Gastrocnemius medialis (tissue), 4 donors: ENCODE data around the gene GALNT14. TPM values are rescaled to one million over a fixed set of nuclear protein-coding genes. Genes with fewer than 3 reads are reported as not detected.

Experiments used
- ATAC-seq, 2 donors: fragments of 150-250 bp; one replicate each; pipeline ENCODE4 v1.9.1; 2016
- DNase-seq, 2 donors: peaks; one replicate each; pipeline ENCODE4 v3.0.0-alpha.2; 2019
- H3K27ac ChIP-seq, 4 donors: fragments of 200-600 bp; sonication (generic); 1 replicate in 1 of 4; 2 replicates in 3 of 4; pipeline ENCODE4 v1.5.1; 2016 to 2018; ENCODE audit warnings: mild to moderate bottlenecking in 2 of 4, moderate library complexity in 1 of 4
- H3K27me3 ChIP-seq, 3 donors: fragments of 200-600 bp; sonication (generic) in 2 of 3; 1 replicate in 1 of 3; 2 replicates in 2 of 3; pipeline versions ENCODE4 v1.5.1 to v1.6.0; 2016 to 2019; ENCODE audit warnings: mild to moderate bottlenecking in 1 of 3, moderate library complexity in 1 of 3
- H3K36me3 ChIP-seq, 2 donors: fragments of 200-600 bp; sonication (generic) in 1 of 2; one replicate each; pipeline ENCODE4 v1.5.1; 2017 to 2018
- H3K4me1 ChIP-seq, 2 donors: fragments of 200-600 bp; sonication (generic) in 1 of 2; one replicate each; pipeline ENCODE4 v1.5.1; 2016 to 2017; ENCODE audit warnings: mild to moderate bottlenecking in 2 of 2
- H3K4me3 ChIP-seq, 4 donors: fragments of 200-600 bp; sonication (generic) in 3 of 4; 1 replicate in 1 of 4; 2 replicates in 3 of 4; pipeline ENCODE4 v1.5.1; 2016 to 2019; ENCODE audit warnings: mild to moderate bottlenecking in 2 of 4
- H3K9me3 ChIP-seq, 3 donors: fragments of 200-600 bp; sonication (generic) in 2 of 3; 1 replicate in 1 of 3; 2 replicates in 2 of 3; pipeline ENCODE4 v1.5.1; 2016 to 2019
- POLR2A ChIP-seq, 2 donors: fragments of 450-650 bp; IDR thresholded peaks; one replicate each; pipeline ENCODE4 v1.6.1; 2017; ENCODE audit warnings: antibody characterized with exemption in 2 of 2, mild to moderate bottlenecking in 2 of 2, moderate library complexity in 2 of 2
- in situ Hi-C, 4 donors: fragments of 200-750 bp; cut with MboI; loops; one replicate each; pipeline versions ENCODE4 v1.15.0 to v1.8.0; 2017; ENCODE audit warnings: low sequenced_read_pairs in 4 of 4
- intact Hi-C: fragments of 100-400 bp; cut with DNase I; formaldehyde crosslinking; loops from one replicate; pipeline ENCODE4 v1.15.1; 2023; ENCODE audit warnings: low total_unique reads
- total RNA-seq, 4 donors: library from RNA; depleted of rRNA; stranded (reverse); fragments of >200 nt; gene quantifications; one replicate each; pipeline versions ENCODE4 v1.1.0 to v1.2.3, GENCODE V29; 2016
- TF ChIP-seq, protein P1 (sequence below), 5 experiments: fragments of 450-650 bp in 3 of 5; fragments of 200-600 bp in 2 of 5; sonication (generic) in 2 of 5; IDR thresholded peaks in 4 of 5; conservative IDR thresholded peaks in 1 of 5; 1 replicate in 4 of 5; 2 replicates in 1 of 5; pipeline ENCODE4 v1.5.1; 2016 to 2019; ENCODE audit warnings: antibody characterized with exemption in 5 of 5, mild to moderate bottlenecking in 3 of 5, moderate library complexity in 3 of 5

Gene GALNT14
- total RNA-seq, 4 donors from 2014 or later, result 0.16 TPM; not detected in 3

- Histone ChIP-seq H3K9me3 (no peaks in the 10 kb centered on the region), H3K27ac (no peak overlapping the region), H3K36me3 (no peaks in the 10 kb centered on the region), H3K4me1 (peaks cover 0 to 3% of the 10 kb centered on the region in 2 donors), H3K27me3 (no peaks in the 10 kb centered on the region), H3K4me3 (no peak overlapping the region)
- TF ChIP-seq, protein P1, sequence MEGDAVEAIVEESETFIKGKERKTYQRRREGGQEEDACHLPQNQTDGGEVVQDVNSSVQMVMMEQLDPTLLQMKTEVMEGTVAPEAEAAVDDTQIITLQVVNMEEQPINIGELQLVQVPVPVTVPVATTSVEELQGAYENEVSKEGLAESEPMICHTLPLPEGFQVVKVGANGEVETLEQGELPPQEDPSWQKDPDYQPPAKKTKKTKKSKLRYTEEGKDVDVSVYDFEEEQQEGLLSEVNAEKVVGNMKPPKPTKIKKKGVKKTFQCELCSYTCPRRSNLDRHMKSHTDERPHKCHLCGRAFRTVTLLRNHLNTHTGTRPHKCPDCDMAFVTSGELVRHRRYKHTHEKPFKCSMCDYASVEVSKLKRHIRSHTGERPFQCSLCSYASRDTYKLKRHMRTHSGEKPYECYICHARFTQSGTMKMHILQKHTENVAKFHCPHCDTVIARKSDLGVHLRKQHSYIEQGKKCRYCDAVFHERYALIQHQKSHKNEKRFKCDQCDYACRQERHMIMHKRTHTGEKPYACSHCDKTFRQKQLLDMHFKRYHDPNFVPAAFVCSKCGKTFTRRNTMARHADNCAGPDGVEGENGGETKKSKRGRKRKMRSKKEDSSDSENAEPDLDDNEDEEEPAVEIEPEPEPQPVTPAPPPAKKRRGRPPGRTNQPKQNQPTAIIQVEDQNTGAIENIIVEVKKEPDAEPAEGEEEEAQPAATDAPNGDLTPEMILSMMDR (IDR thresholded peaks at IDR 0.05 in 4 of 5, conservative IDR thresholded peaks at IDR 0.05 in 1 of 5), result no peak
- no peak for TF ChIP-seq POLR2A (IDR thresholded peaks at IDR 0.05)
- ATAC-seq (no peak), DNase-seq (no peak)
- in situ Hi-C loops (no loop called here), intact Hi-C loops (no loop called here)
These were observed 134.5 kb downstream of the GALNT14 start for GRCh38 chr2:31003749-31004148.

GRCh38 chr2:31002537-31003150, 135.6 kb downstream of the GALNT14 start:
- ATAC-seq (no peak), DNase-seq (no peak)
- H3K36me3 ChIP-seq, result no peaks in the 10 kb centered on the region
- H3K27me3 ChIP-seq, result no peaks in the 10 kb centered on the region
- peaks cover 0 to 3% of the 10 kb centered on the region in 2 donors for H3K4me1 ChIP-seq
- in situ Hi-C loops (no loop called here), intact Hi-C loops (no loop called here)
- TF ChIP-seq, protein P1 (IDR thresholded peaks at IDR 0.05 in 4 of 5, conservative IDR thresholded peaks at IDR 0.05 in 1 of 5), result no peak
- TF ChIP-seq POLR2A (IDR thresholded peaks at IDR 0.05), result no peak
- no peak overlapping the region for H3K27ac ChIP-seq
- H3K9me3 ChIP-seq, result no peaks in the 10 kb centered on the region
- H3K4me3 ChIP-seq, result no peak overlapping the region

DNA sequence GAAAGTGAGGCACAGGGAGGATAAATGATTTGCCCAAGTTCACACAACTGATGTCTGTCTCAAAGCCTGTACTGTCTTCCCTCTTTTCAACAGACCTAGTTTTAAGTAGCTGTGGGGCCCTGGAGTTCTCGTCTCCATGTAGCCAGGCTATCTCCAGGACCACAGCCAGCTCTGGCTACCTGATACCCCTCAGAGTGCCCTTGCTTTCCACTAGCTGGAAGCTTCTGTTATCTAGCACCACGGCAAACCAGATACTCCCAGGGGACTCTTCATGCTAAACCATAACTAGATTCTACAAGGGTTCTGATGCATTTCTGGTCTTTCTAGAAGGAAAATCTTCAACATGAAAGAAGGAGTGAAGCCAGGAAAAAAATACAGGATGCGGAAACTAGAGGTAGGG, 137.3 kb downstream of the GALNT14 start:
- intact Hi-C loops, result no loop called here
- Histone ChIP-seq H3K27ac (no peak overlapping the region), H3K27me3 (no peaks in the 10 kb centered on the region), H3K9me3 (no peaks in the 10 kb centered on the region), H3K4me3 (no peak overlapping the region), H3K36me3 (no peaks in the 10 kb centered on the region), H3K4me1 (peaks cover 0 to 3% of the 10 kb centered on the region in 2 donors)
- DNase-seq (peak; percentile 7 to 21), ATAC-seq (peak in 1 of 2 donors; percentile 63)
- TF ChIP-seq, protein P1 (IDR thresholded peaks at IDR 0.05 in 4 of 5, conservative IDR thresholded peaks at IDR 0.05 in 1 of 5), result no peak
- no peak for TF ChIP-seq POLR2A (IDR thresholded peaks at IDR 0.05)
- in situ Hi-C loops, result no loop called here

DNA sequence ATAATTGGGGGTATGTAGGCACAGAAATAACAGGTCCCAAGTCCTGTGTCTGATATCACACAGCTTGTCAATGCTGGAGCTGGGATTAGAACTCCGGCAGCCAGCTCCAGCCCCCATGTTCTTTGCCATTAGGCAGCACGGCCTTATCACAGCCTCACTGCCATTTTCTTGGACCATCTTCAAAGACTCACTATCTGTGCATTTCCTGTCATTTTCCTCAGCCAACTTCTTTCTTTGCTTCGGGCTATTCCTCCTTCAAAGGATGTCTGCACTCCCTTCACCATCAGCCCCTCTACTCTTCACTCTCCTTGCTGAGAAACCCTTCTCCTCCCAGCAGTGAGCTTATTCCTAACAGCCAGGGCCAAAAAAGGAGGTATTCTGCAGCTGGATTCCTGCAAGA, 139.6 kb downstream of the GALNT14 start:
- no peak overlapping the region for H3K4me3 ChIP-seq
- H3K9me3 ChIP-seq, result no peaks in the 10 kb centered on the region
- in situ Hi-C loops, result no loop called here
- no peak overlapping the region for H3K27ac ChIP-seq
- no peaks in the 10 kb centered on the region for H3K36me3 ChIP-seq
- no peaks in the 10 kb centered on the region for H3K27me3 ChIP-seq
- ATAC-seq (no peak), DNase-seq (no peak)
- H3K4me1 ChIP-seq, result peaks cover 0 to 3% of the 10 kb centered on the region in 2 donors
- TF ChIP-seq, protein P1 (IDR thresholded peaks at IDR 0.05 in 4 of 5, conservative IDR thresholded peaks at IDR 0.05 in 1 of 5), result no peak
- TF ChIP-seq POLR2A (IDR thresholded peaks at IDR 0.05), result no peak
- intact Hi-C loops, result no loop called here

DNA sequence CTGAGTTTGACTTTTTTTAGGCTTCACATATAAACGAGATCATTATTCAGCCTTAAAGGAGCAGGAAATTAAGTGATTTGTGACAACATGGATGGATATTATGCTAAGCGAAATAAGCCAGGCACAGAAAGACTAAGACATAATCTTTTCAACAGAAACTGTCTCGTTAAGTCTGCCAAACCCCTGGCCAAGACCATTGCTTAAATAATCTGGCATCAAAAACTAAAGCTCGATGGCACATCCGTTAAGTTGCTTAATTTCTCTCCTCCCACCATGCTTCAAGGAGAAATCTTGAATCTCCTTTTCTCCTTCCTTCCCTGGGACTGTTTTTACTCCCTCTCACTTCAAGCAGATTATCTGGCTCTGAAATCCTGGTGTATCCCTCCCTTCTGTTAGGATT, 140.3 kb downstream of the GALNT14 start:
- peaks cover 0 to 3% of the 10 kb centered on the region in 2 donors for H3K4me1 ChIP-seq
- ATAC-seq (no peak), DNase-seq (no peak)
- H3K9me3 ChIP-seq, result no peaks in the 10 kb centered on the region
- H3K4me3 ChIP-seq, result no peak overlapping the region
- H3K36me3 ChIP-seq, result no peaks in the 10 kb centered on the region
- in situ Hi-C loops, result no loop called here
- intact Hi-C loops, result no loop called here
- no peak overlapping the region for H3K27ac ChIP-seq
- TF ChIP-seq POLR2A (IDR thresholded peaks at IDR 0.05), result no peak
- H3K27me3 ChIP-seq, result no peaks in the 10 kb centered on the region
